HG02973 (cell line): ENCODE results near the gene EHMT1.

ENCODE experiments used
- ATAC-seq: cut with Tn5 transposase; IDR thresholded peaks from one replicate; pipeline ENCODE4 v1.9.1; 2021; ENCODE audit warnings: moderate library complexity; ENCODE audit not compliant: unreplicated experiment

Gene EHMT1

DNA sequence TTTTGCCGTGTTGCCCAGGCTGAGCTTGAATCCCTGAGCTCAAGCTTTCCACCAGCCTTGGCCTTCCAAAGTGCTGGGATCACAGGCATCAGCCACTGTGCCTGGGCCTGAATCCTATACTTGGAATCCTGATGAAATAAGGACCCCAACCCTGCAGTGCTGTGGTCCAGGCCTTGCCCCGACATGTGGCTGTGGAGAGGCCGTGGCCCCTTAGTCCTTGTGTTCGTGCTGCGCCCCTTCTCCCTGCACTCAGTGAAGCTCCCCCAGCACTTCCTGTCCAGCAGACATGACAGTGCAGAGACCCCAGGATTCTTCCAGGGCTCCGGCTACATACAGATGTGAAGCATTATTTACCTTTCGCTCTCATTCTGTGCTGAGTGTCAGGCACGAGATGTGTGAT is 52.9 kb downstream of the EHMT1 start:
- ATAC-seq = no peak

DNA sequence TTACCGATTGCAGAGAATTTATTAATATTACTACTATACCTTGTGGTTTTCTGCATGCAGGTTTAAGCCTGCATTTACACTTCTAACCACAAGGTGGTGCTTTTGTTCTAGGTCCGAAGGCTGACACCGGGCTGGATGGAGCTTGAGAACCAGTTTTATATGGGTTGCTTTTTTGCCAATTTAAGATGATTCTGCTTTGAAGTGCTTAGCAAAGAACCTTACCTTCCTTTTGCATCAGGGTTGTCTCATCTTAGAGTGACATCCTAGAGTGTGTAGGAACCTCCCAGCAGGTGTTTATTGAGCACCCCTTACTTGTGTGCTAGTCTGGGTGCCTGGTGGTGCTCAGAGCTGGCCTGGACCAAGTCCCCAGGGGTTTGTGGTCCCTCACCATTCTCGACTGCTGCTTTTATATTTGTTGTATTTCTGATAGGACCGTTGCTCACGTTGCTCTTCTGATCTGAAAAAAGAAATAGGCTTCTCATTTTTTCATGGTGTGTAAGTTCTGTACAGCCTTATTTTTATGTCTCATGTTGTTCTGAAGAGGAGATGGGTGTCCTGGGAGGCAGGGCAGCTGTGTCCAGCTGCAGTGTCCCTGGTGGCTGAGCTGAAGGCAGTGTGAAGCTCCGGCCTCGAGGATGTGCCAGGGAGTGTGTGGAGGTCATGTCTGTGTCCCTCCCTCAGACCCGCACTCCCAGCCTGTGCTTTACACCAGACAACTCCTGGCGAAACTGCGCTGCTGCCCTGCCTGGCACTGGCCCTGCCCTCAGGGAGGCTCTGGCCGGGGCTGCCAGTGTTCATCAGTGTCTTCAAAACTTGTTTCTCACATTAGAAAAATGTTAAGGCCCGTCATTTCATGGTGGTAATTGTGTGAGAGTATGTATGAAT is 54.3 kb downstream of the EHMT1 start:
- ATAC-seq = no peak

DNA sequence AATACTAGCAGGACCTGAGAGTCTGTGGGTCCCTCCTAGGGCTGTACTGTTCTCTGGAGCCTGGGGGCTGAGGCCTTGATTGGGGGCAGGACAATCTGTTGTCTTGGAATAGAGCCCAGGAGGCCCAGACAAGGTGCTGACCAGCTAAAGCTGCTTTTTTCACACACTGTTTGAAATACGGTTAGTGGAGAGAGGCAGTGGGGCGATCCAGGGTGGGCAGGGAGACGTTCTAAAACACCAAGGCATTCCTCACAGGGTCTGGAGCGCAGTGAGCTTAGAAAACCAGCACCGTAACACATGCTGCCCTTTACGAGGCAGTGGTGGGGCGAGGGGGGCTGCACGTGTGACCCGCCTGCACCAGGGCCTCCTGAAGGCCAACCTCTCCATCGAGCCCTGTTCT is 55.1 kb downstream of the EHMT1 start:
- no peak for ATAC-seq

DNA sequence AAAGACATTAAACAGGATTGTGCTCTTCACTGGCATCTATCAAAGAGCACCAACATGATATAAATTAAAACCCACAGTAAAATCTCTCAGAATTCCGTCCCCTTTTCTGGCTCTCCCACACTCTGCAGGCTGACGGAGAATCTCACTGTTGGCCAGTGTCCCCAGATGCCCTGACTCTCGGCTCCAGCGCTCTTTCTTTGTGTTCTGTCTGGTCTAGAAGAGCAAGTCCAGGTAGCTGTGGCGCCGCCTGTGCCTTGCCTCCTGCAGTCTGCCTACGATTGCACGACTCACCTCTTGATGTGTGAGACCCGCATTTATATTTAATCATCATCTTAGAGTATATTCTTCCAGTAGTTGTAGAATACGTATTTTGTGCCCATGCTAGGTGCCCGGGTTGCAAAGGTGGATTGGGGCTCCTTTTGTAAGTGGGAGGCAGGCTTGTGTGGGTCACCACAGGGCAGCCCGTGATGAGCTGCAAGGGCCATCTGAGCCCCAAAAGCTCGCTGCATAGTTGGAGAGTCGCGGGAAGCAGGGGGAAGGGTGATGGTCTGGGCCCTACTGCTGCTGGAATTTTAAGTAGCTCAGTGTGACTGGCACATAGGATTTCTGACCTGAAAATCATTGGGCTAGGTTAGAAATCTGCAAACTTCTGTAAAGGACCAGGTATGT is 55.6 kb downstream of the EHMT1 start:
- no peak for ATAC-seq

DNA sequence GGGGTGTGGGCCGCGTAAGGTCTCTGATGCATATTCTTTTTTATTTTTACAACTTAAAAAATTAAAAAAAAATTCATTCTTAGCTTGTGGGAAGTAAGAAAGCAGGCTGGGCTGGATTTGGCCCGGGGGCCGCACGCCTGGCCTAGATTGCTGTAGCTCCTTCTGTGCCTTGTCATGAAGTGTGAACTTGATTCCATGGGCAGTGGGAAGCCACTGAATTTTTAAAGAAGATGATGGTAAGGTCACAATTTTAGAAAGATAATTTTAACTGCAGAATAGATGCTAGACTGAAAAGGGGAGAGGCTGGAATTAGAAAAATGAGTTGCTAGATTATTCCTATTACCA is 56.1 kb downstream of the EHMT1 start:
- ATAC-seq = no peak

DNA sequence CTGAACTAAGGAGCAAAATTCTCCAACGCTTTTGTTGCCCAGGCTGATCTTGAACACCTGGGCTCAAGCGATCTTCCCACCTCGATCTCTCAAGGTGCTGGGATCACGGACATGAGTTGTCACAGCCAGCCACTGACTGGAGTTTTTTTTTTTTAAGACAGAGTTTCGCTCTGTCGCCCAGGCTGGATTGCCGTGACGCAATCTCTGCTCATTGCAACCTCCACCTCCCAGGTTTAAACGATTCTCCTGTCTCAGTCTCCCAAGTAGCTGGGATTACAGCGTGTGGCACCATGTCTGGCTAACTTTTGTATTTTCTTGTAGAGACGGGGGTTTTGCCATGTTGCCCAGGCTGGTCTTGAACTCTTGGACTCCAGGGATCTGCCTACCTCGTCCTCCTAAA is 58.2 kb downstream of the EHMT1 start:
- ATAC-seq = no peak

DNA sequence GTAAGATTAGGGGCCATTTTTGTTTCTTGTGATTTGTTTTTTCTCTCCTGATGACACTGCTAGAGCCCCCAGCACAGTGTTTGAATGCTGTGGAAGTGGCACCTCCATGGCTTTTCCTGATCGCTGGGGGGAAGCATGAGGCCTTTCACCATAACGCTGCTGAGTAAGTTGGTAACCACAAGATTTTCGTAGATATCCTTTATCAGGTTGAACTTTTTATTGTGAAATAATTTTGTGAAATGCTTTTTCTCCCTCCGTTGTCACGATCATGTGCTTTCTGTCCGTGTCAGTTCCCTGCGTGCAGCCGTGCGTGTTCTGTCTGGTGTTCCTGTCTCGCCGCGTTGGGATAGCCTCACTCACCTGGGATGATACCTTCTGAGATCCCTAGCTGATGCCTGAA is 59.4 kb downstream of the EHMT1 start:
- no peak for ATAC-seq

DNA sequence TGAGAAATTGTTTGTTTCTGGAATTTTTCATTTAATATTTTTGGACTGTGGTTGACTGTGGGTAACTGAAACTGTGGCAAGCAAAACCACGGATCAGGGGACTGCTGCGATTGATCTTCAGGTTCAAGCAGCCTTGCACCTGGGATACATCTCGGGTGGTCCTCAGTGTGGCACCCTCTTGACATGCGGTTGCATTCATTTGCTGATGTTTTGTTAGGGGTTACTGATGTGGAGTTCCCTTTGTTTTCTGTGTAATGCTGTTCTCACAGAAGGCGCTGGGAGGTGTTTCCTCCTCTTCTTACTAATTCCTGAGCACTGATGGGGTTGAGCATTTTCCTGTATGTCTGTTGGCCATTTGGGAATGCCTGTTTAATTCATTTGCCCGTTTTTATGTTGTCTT is 60.4 kb downstream of the EHMT1 start:
- no peak for ATAC-seq

DNA sequence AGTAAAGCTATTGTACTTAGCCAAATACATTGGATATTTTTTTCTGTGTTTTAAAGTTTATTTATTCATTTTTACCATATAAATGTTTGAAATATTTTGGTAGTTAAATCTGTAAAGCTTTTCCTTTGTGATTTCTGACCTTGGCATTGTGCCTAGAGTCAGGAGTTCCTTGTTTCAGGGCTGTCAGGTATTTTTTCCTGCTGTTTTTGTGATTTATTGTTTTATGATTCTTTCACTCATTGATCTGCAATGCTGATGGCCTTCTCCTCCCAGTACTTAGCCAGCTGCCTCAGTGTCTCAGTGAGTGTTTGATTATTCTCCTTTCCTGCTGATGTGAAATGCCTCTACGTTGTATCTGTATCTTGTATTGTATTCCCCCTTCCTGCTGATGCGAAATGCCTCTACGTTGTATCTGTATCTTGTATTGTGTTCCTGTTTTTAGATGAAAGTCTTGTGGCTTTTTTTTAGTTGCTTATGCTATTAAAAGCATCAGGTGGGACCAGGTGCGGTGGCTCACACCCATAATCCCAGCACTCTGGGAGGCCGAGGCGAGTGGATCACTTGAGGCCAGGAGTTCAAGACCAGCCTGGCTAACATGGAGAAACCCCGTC is 61.0 kb downstream of the EHMT1 start:
- ATAC-seq = no peak

DNA sequence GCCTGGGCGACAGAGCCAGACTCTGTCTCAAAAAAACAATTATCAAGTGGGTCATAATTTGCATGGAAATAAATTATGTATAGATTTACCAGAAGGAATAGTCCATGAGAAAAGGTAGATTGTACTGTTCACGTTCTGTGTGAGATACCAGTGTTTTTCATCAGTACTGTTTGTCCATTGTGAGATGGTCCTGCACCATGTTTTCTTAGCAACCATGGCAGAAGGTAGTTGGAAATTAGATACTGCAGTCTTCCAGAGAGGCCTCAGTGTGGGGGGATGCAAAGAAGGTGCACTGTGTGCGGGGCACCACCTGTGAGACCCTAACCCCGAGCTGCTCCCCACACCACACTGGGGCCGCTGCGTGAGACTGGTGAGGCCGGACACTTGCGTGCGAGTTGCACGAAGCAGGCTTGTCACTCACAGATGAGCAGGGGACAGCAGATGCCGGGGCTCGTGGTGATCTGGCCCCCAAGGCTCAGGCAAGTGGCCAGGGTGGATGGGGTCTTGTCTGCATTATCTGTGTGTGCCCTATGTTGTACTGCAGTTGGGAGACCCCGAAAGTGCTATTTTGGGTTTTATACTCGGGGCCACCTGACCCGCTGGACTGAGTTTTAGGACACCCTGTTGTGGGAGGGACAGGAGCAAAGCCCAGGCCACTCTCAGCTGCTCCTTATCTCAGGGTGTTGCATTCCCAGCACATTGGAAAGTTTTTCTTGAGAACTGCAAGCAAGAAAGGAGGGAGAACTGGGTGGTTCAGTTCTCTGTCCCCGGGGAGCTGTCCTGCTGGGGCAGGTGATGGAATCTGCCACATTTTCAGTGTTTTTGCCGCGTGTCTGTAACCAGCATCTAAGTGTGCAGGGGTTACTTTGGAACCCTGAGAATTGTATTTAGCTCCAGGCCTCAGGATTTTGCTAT is 61.9 kb downstream of the EHMT1 start:
- no peak for ATAC-seq

DNA sequence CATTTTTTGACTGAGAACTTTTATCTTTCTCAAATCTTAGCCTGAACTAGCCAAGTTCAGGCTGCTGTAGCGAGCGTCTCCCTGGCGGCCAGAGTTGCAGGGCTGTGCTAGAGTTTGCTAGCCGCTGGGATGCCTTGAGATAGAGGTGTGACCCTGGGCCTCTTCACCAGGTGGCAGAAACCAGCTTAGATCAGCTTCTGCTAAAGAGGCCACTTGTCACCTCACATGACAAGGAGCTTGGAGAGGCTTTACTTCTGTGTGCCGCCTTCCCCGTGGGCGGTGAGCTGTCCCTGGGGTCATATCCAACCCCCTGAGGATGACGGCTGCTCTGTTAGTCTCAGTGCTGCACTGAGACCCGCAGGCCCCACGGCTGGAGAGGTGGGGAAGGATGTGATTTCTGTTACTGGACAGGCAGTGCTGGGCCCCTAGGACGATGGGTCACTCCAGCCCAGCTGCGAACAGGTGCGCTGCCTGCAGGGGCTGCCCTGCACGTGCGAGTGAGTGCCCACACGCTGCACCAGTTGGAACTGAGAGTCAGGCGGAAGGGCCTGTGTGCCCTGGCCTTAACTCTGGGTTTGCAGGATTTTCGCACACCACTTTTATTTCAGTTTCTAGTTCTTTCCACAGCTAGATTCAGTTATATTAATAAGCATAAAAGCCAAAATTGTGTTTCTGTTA is 63.8 kb downstream of the EHMT1 start:
- ATAC-seq = no peak

DNA sequence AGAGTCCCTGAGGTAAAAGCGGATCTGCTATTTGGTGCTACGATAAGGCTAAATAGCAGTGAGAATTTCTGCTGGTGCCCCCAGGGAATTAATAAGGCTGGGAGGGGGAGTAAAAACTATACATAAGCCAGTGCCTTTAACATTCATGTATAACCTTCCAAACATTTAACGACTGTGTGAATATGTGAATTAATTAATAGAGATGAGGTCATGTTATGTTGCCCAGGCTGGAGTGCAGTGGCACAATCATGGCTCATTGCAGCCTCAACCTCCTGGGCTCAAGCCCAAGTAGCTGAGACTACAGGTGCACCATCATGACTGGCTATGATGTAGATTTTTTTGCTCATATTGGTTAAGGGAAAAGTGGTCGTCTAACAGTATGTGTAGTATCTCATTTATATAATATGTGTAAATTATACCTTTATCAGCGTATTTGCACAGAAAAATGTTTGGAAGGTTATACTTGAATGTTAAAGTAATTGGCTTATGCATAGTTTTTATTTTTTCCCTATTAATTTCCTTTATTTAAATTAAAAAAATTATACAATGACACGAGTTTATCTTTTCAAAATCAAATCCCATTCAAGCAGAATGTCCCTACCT is 64.6 kb downstream of the EHMT1 start:
- no peak for ATAC-seq

DNA sequence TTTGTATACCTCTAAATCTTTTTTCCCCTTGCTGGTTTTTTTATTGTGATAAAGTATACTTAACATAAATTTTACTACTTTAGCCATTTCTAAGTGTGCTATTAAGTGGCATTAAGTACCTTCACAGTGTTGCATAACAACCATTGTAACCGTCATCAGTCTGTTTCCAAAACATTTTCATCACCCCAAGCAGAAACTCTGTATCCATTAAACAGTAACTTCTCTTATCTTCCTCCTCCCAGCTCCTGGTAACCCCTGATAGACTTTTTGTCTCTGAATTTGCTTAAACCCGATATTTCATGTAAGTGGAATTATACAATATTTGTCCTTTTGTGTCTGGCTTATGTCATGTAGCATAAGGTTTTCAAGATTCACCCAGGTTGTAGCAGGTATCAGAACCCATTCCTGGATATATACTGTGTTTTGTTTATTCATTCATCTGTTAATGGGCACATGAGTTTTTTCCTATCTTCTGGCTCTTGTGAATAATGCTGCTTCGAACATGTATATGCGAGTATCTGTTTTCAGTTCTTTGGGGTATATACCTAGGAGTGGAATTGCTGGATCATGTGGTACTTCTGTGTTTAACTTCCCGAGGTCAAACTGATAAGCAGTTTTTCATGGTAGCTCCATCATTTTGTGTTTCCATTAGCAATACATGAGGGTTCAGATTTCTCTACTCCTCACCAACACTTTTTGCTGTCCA is 66.4 kb downstream of the EHMT1 start:
- ATAC-seq = no peak

DNA sequence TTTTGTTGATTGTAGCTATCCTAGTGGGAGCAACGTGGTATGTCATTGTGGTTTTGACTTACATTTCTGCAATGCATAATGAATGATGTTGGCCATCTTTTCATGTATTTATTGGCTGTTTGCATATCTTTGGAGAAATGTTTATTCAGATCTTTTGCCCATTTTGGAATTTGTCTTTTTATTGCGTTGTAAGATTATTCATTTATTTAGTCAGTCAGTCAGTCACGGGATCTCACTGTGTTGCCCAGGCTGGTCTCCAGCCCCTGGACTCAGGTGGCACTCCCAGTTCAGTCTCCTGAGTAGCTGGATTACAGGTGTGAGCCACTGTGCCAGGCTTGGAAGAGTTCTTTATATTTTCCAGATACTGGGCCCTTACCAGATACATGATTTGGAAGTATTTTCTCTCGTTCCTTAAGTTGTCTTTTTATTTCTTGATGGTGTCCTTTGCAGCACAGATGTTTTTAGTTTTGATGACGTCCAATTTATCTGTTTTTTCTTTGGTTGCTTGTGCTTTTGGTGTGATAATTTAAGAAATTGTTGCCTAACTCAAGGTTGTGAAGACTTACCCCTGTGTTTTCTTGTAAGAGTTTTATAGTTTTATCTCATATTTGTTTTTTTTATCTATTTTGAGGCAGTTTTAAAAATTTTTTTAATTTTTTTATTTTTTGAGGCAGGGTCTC is 67.1 kb downstream of the EHMT1 start:
- no peak for ATAC-seq

DNA sequence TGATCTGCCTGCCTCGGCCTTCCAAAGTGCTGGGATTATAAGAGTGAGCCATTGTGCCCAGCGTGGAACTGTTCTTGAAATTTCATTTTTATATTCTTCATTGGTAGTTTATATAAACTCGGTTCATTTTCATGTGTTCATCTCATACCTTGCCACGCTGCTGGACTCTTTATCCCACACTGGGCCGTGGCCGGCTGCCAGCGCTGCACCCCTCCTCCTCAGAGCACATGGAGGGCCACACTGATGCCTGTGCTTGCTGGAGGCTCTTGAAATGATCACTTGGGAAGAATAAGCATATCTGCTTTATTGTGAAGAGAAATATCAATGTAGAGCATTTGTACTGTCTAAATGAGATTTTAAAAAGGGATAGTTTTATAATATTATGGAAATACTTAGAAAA is 69.5 kb downstream of the EHMT1 start:
- ATAC-seq = no peak

DNA sequence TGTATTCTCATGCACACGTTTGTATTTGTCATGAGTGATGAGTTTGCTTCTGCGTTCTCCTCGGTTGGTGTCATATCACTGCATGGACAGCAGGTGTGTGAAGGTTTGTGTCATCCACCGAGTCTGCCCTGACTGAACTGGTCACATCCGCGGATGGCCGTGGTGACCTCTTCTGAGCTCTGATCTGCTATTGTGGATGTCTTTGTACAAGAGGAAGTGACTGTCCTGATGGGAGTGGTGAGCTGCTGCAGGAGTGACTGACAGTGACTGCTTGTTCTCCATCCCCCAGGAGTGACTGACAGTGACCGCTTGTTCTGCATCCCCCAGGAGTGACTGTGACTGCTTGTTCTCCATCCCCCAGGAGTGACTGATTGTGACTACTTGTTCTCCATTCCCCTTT is 69.9 kb downstream of the EHMT1 start:
- ATAC-seq = no peak

DNA sequence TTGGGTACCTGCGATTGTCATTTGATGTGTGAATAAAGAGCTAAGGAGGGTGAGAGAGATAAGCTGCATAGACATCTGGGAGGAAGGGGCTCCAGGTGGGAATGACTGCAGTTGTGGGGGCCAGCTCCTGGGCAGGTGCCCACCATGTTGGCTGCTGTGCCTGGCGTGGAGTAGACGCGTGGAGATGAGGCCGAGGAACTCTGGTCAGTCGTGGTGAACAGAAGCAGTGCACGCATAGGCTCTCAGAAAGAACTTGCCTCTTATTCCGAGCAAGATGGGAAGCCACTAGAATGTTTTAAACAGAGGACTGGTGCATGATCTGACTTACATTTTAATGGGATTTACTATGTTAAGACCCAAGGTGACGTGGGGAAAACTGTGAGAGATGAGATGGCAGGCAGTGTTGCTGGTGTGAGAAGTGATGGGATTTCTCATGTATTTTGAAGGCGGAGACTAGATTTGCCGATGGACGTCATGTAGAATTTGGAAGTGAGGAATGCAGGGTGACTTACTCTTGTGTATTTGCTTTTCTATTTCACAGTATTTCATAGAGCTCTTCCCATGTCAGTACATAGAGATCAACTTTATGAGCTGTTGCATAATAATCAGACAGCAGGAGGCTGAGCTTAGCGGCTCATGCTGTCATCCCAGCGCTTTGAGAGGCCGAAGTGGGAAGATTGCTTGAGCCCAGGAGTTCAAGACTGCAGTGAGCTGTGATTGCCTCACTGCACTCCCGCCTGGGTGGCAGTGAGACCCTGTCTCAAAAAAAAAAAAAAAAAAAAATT is 71.1 kb downstream of the EHMT1 start:
- ATAC-seq = no peak

DNA sequence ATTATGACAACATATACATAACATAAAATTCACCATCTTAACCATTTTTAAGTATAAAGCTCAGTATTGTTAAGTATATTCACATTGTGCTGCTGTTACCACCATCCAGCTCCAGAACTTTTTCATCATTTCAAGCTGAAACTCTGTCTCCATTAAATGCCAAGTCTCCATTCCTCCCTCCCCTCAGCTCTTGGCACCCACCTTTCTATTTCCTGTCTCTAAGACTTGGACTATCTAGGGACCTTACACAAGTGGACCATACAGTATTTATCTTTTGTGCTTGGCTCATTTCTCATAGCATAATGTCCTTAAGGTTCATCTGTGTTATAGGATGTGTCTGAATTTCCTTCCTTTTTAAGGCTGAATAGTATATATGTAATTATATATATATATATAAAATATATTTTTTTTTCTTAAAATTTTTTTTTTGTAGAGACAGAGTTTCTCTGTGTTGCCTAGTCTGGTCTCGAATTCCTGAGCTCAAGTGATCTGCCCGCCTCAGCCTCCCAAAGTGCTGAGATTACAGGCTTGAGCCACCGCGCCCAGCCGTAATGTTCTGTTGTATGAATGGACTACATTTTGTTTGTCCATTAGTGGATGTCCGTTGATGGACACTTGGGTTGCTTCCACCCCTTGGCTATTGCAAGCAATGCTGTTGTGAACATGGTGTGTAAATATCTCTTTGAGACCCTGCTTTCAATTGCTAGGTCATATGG is 72.3 kb downstream of the EHMT1 start:
- ATAC-seq = no peak
